ENCODE data around the gene KRT6A.

GRCh38 chr12:52438305-52439301 is 54.5 kb downstream of the KRT6A start:
- TF ChIP-seq POLR2A (IDR thresholded peaks at IDR 0.05), result no peak
- TF ChIP-seq, protein P1, sequence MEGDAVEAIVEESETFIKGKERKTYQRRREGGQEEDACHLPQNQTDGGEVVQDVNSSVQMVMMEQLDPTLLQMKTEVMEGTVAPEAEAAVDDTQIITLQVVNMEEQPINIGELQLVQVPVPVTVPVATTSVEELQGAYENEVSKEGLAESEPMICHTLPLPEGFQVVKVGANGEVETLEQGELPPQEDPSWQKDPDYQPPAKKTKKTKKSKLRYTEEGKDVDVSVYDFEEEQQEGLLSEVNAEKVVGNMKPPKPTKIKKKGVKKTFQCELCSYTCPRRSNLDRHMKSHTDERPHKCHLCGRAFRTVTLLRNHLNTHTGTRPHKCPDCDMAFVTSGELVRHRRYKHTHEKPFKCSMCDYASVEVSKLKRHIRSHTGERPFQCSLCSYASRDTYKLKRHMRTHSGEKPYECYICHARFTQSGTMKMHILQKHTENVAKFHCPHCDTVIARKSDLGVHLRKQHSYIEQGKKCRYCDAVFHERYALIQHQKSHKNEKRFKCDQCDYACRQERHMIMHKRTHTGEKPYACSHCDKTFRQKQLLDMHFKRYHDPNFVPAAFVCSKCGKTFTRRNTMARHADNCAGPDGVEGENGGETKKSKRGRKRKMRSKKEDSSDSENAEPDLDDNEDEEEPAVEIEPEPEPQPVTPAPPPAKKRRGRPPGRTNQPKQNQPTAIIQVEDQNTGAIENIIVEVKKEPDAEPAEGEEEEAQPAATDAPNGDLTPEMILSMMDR (IDR thresholded peaks at IDR 0.05), result no peak

Measured in Peyer's patch (tissue), 4 donors.